H1 (cell line): Measurements from ENCODE around the gene SSTR3. TPM values are rescaled to one million over a fixed set of nuclear protein-coding genes. Genes with fewer than 3 reads are reported as not detected.

Experiments
- CTCF ChIA-PET: fragments of 300-600 bp; sonication (Branson Sonifier 250); formaldehyde crosslinking; loops from one replicate; lab custom pipeline; 2021; ENCODE audit not compliant: partially characterized antibody; lab: Charles Lee
- POLR2A ChIA-PET: fragments of 300-600 bp; sonication (Branson Sonifier 250); formaldehyde crosslinking; loops from one replicate; lab custom pipeline; 2021; ENCODE audit warnings: inconsistent platforms; ENCODE audit not compliant: partially characterized antibody; lab: Charles Lee
- DNase-seq, 2 experiments: peaks; one replicate each; pipeline versions ENCODE4 v3.0.0 to v3.0.0-alpha.2; 2010 to 2022; ENCODE audit warnings: low spot score in 2 of 2, low read depth in 1 of 2, mixed read lengths in 1 of 2
- FAIRE-seq: peaks from 2 replicates; lab custom pipeline; 2011; peaks lifted over from hg19 to GRCh38; lab: Jason Lieb, UNC
- H2AFZ ChIP-seq: 2 replicates; pipeline ENCODE4 v1.8.1; 2012; ENCODE audit warnings: low read length, inconsistent platforms
- H2AK5ac ChIP-seq: 2 replicates; pipeline ENCODE4 v1.6.1; 2013; ENCODE audit warnings: low read depth, low read length
- H2BK120ac ChIP-seq: replicated peaks from 2 replicates; pipeline ENCODE3; 2013; ENCODE audit warnings: low read depth, low read length, inconsistent platforms
- H2BK12ac ChIP-seq: 2 replicates; pipeline ENCODE4 v1.6.1; 2013; ENCODE audit warnings: low read depth, low read length
- H2BK15ac ChIP-seq: 2 replicates; pipeline ENCODE4 v1.6.1; 2013; ENCODE audit warnings: low read length
- H2BK20ac ChIP-seq: 2 replicates; pipeline ENCODE4 v1.6.1; 2013; ENCODE audit warnings: low read length
- H2BK5ac ChIP-seq: 2 replicates; pipeline ENCODE4 v1.6.1; 2013; ENCODE audit warnings: low read depth, low read length
- H3K14ac ChIP-seq: 2 replicates; pipeline ENCODE4 v1.6.1; 2013; ENCODE audit warnings: inconsistent platforms; ENCODE audit not compliant: insufficient read length
- H3K18ac ChIP-seq: 2 replicates; pipeline ENCODE4 v1.6.1; 2013; ENCODE audit warnings: low read length; ENCODE audit errors: extremely low read depth
- H3K23ac ChIP-seq: 2 replicates; pipeline ENCODE4 v1.6.1; 2013; ENCODE audit warnings: inconsistent platforms; ENCODE audit not compliant: insufficient read length
- H3K23me2 ChIP-seq: 2 replicates; pipeline ENCODE4 v1.6.1; 2013; ENCODE audit warnings: low read depth, low read length
- H3K27ac ChIP-seq: 2 replicates; pipeline ENCODE4 v1.6.1; 2011; ENCODE audit warnings: low read depth, low read length, inconsistent platforms
- H3K27me3 ChIP-seq, 4 experiments: replicated peaks in 1 of 4; 1 replicate in 1 of 4; 2 replicates in 3 of 4; pipeline versions ENCODE4 v1.6.1 to v1.8.1; 2011 to 2013; ENCODE audit warnings: low read length in 3 of 4, mild to moderate bottlenecking in 3 of 4, inconsistent platforms in 2 of 4, mixed read lengths in 2 of 4, moderate library complexity in 1 of 4; ENCODE audit not compliant: control insufficient read depth in 3 of 4, insufficient read depth in 3 of 4; ENCODE audit errors: extremely low read depth in 1 of 4
- H3K36me3 ChIP-seq, 4 experiments: 2 replicates each; pipeline versions ENCODE4 v1.6.1 to v1.8.1; 2011 to 2013; ENCODE audit warnings: mild to moderate bottlenecking in 4 of 4, low read length in 3 of 4, moderate library complexity in 2 of 4, control low read depth in 1 of 4, inconsistent platforms in 1 of 4; ENCODE audit not compliant: insufficient read depth in 4 of 4, control insufficient read depth in 2 of 4
- H3K4ac ChIP-seq: replicated peaks from 2 replicates; pipeline ENCODE3; 2013; ENCODE audit warnings: low read length, low read depth, mixed read lengths, inconsistent platforms; ENCODE audit not compliant: insufficient read length
- H3K4me1 ChIP-seq, 4 experiments: replicated peaks in 1 of 4; 1 replicate in 1 of 4; 2 replicates in 3 of 4; pipeline versions ENCODE4 v1.6.1 to v1.8.1; 2011 to 2013; ENCODE audit warnings: low read length in 3 of 4, inconsistent platforms in 2 of 4, mixed read lengths in 1 of 4; ENCODE audit not compliant: insufficient read depth in 4 of 4, control insufficient read depth in 3 of 4
- H3K4me2 ChIP-seq, 2 experiments: 2 replicates each; pipeline versions ENCODE4 v1.6.1 to v1.8.1; 2011 to 2013; ENCODE audit warnings: low read depth in 2 of 2, low read length in 2 of 2, control low read depth in 1 of 2, inconsistent platforms in 1 of 2, mild to moderate bottlenecking in 1 of 2; ENCODE audit not compliant: insufficient read depth in 1 of 2
- H3K4me3 ChIP-seq, 4 experiments: fragments of 200-600, 300-600 bp in 1 of 4; sonication (generic), shearing (Covaris generic), sonication (Bioruptor Twin) in 1 of 4; 2 replicates each; pipeline versions ENCODE4 v1.5.1 to v1.8.1; 2011 to 2016; ENCODE audit warnings: low read length in 4 of 4, low read depth in 3 of 4, control low read depth in 2 of 4, inconsistent platforms in 2 of 4, mild to moderate bottlenecking in 2 of 4, mixed read lengths in 1 of 4, moderate library complexity in 1 of 4; ENCODE audit not compliant: insufficient read depth in 2 of 4; ENCODE audit errors: extremely low read depth in 1 of 4
- H3K56ac ChIP-seq: replicated peaks from 2 replicates; pipeline ENCODE3; 2013; ENCODE audit warnings: low read depth, mild to moderate bottlenecking, mixed read lengths, low read length, inconsistent platforms; ENCODE audit not compliant: insufficient read length
- H3K79me1 ChIP-seq: 2 replicates; pipeline ENCODE4 v1.6.1; 2013; ENCODE audit warnings: low read depth, low read length, control low read depth
- H3K79me2 ChIP-seq, 2 experiments: 2 replicates each; pipeline versions ENCODE4 v1.6.1 to v1.8.1; 2012 to 2013; ENCODE audit warnings: low read length in 2 of 2, mild to moderate bottlenecking in 2 of 2, inconsistent platforms in 1 of 2; ENCODE audit not compliant: insufficient read depth in 2 of 2, control insufficient read depth in 1 of 2
- H3K9ac ChIP-seq, 4 experiments: replicated peaks in 1 of 4; 1 replicate in 1 of 4; 2 replicates in 3 of 4; pipeline versions ENCODE4 v1.6.1 to v1.8.1; 2011 to 2013; ENCODE audit warnings: low read depth in 3 of 4, low read length in 3 of 4, control low read depth in 2 of 4, mild to moderate bottlenecking in 2 of 4, moderate library complexity in 2 of 4, inconsistent platforms in 1 of 4; ENCODE audit errors: extremely low read depth in 1 of 4
- H3K9me3 ChIP-seq, 2 experiments: 2 replicates each; pipeline versions ENCODE4 v1.6.1 to v1.8.1; 2012 to 2013; ENCODE audit warnings: mild to moderate bottlenecking in 2 of 2, moderate library complexity in 2 of 2, control low read depth in 1 of 2, inconsistent platforms in 1 of 2, low read depth in 1 of 2, low read length in 1 of 2, mixed read lengths in 1 of 2; ENCODE audit not compliant: insufficient read depth in 2 of 2
- H4K20me1 ChIP-seq, 2 experiments: replicated peaks in 1 of 2; 2 replicates each; pipeline versions ENCODE3 to v1.8.1; 2011 to 2013; ENCODE audit warnings: inconsistent platforms in 2 of 2, low read length in 2 of 2, mild to moderate bottlenecking in 1 of 2; ENCODE audit not compliant: insufficient read depth in 2 of 2, control insufficient read depth in 1 of 2
- H4K5ac ChIP-seq: 2 replicates; pipeline ENCODE4 v1.6.1; 2013; ENCODE audit warnings: low read length, low read depth, mixed read lengths, inconsistent platforms; ENCODE audit not compliant: insufficient read length
- H4K8ac ChIP-seq: 2 replicates; pipeline ENCODE4 v1.8.0; 2013; ENCODE audit warnings: mild to moderate bottlenecking, moderate library complexity, low read length, inconsistent platforms; ENCODE audit not compliant: insufficient read depth; ENCODE audit errors: extremely low read depth
- H4K91ac ChIP-seq: replicated peaks from 2 replicates; pipeline ENCODE3; 2013; ENCODE audit warnings: low read length, mixed read lengths, inconsistent platforms; ENCODE audit not compliant: insufficient read length
- CHD1 ChIP-seq: IDR thresholded peaks from 2 replicates; pipeline ENCODE4 v1.6.1; 2012; ENCODE audit warnings: low read depth, low read length, improper control_type of control experiment
- HDAC6 ChIP-seq: IDR thresholded peaks from one replicate; pipeline ENCODE4 v1.7.1; 2012; ENCODE audit warnings: low read depth, mild to moderate bottlenecking, inconsistent platforms, low read length, moderate library complexity
- KDM4A ChIP-seq: IDR thresholded peaks from one replicate; pipeline ENCODE4 v1.7.1; 2012; ENCODE audit warnings: low read depth, mild to moderate bottlenecking, moderate library complexity, low read length, inconsistent platforms; ENCODE audit not compliant: severe bottlenecking
- NANOG ChIP-seq: IDR thresholded peaks from 2 replicates; pipeline ENCODE4 v1.6.1; 2011; ENCODE audit warnings: low read length, low read depth, mild to moderate bottlenecking, inconsistent platforms; ENCODE audit not compliant: insufficient read depth, poor library complexity, severe bottlenecking
- RFX5 ChIP-seq: IDR thresholded peaks from 2 replicates; pipeline ENCODE4 v1.6.1; 2011; ENCODE audit warnings: low read depth, low read length, improper control_type of control experiment, borderline replicate concordance
- SIRT6 ChIP-seq: IDR thresholded peaks from one replicate; pipeline ENCODE4 v1.7.1; 2012; ENCODE audit warnings: low read length, inconsistent platforms
- WGBS, 2 experiments: shearing (Covaris generic) in 1 of 2; methylation state at CpG; one replicate each; pipeline versions ENCODE4 v1.1.6 to v1.1.7; 2013 to 2015; ENCODE audit warnings: low lambda C conversion rate in 2 of 2, mixed read lengths in 2 of 2, inconsistent platforms in 1 of 2, low coverage in 1 of 2, missing lambda C conversion rate in 1 of 2; ENCODE audit not compliant: insufficient replicate concordance in 2 of 2, insufficient coverage in 1 of 2, insufficient read length in 1 of 2; ENCODE audit errors: extremely low coverage in 1 of 2, missing lambda C conversion rate in 1 of 2; 5-methylcytosine and 5-hydroxymethylcytosine counted together
- polyA plus RNA-seq, 7 experiments: library from polyadenylated mRNA; depleted of rRNA in 3 of 7; stranded (reverse) in 5 of 7; unstranded in 2 of 7; fragments of >200 nt in 5 of 7; fragments of 200-250 nt in 2 of 7; gene quantifications; 1 replicate in 5 of 7; 2 replicates in 1 of 7; 4 replicates in 1 of 7; pipeline versions ENCODE4 v1.2.1 to v1.2.3, GENCODE V29; 2011 to 2013; ENCODE audit warnings: missing spikeins in 2 of 7, mixed read lengths in 2 of 7
- total RNA-seq: library from RNA; stranded (reverse); fragmentation: NEBNext Ultra II Directional; extraction: Animal tissue kit (Norgen Biotek cat#: 25700); gene quantifications from 2 replicates; pipeline ENCODE4 v1.2.1, GENCODE V29; 2021
- TF ChIP-seq, protein P1 (sequence below): IDR thresholded peaks from 2 replicates; pipeline ENCODE4 v1.6.1; 2012; ENCODE audit warnings: inconsistent platforms
- TF ChIP-seq, protein P2 (sequence below), 3 experiments: IDR thresholded peaks; 1 replicate in 2 of 3; 2 replicates in 1 of 3; pipeline versions ENCODE4 v1.5.1 to v1.6.1; 2011; ENCODE audit warnings: low read length in 3 of 3, mild to moderate bottlenecking in 3 of 3, inconsistent platforms in 2 of 3, low read depth in 1 of 3, moderate library complexity in 1 of 3; ENCODE audit not compliant: insufficient read depth in 1 of 3; ENCODE audit errors: control extremely low read depth in 1 of 3

Gene SSTR3
- total and polyA plus RNA-seq, 2 of the 8 experiments (the other 6 are each of a cell fraction or from before 2014, with no cell fraction given), result 0.22 to 0.77 TPM

DNA sequence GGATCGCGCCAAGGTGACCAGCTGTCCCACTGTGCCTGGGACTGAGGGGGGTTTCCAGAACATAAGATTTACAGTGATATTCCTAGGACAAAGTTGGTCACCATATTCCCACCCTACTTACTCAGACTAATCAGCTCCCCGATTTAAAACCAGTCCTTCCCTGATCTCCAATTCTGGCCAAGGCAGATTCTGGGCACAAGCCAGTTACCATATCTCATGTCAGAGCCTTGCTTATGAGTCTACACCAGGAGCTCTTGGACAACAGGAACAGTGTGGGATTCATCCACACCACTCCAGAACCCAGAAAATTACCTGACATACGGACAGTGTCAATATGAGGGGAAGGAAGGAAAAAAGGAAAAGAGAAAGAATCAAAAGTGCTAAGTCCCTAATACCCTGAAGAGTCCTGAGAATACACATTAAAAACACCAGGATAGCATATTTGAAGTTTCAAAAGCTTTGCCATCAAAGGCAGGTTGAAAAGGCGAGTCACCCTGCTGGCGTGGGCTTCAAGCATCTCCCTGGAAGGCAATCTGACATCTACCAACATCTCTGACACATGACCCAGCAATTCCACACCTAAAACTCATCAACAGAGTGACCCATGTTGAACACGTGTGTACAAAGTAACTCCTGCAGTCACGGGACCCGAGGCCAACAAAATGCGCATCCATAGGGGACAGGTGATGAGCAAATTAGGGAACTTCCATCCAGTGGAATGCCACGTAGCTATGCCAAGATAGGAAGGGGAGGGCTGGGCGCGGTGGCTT is 54.6 kb downstream of the SSTR3 start:
- WGBS, 2 experiments, result 93% methylated on average over 13 of the region's 13 CpGs; no CpG with 5 or more reads in 1 of the 2 experiments
- H3K79me2 ChIP-seq, result no peaks in the 10 kb centered on the region
- H3K9ac ChIP-seq, result no peak overlapping the region
- POLR2A ChIA-PET, result interaction anchor here (0.8 to 1.3 kb wide), 2 partner anchors 8 to 31 kb away, joined by 3 to 4 read pairs; no protein-coding TSS in a partner anchor
- no peak overlapping the region for H3K4ac ChIP-seq
- H4K20me1 ChIP-seq, result no peaks in the 10 kb centered on the region
- no peaks in the 10 kb centered on the region for H3K23me2 ChIP-seq
- no peak overlapping the region for H2BK20ac ChIP-seq
- H2BK120ac ChIP-seq, result no peak overlapping the region
- H2BK5ac ChIP-seq, result no peak overlapping the region
- no peaks in the 10 kb centered on the region; a peak in 1 of 7 replicates for H3K27me3 ChIP-seq
- H3K4me1 ChIP-seq, result peaks cover 0 to 2% (median 0%) of the 10 kb centered on the region in 4 experiments; a peak in 2 of 7 replicates
- H4K8ac ChIP-seq, result no peak overlapping the region
- H3K4me3 ChIP-seq, result no peak overlapping the region
- H3K36me3 ChIP-seq, result no peaks in the 10 kb centered on the region
- H3K4me2 ChIP-seq, result no peak overlapping the region
- H3K23ac ChIP-seq, result no peak overlapping the region
- peaks cover 5% of the 10 kb centered on the region in 2 experiments; a peak in 2 of 4 replicates for H3K9me3 ChIP-seq
- no peak overlapping the region for H2BK15ac ChIP-seq
- no peak overlapping the region for H4K91ac ChIP-seq
- FAIRE-seq (no peak), DNase-seq (no peak)
- no peak overlapping the region for H4K5ac ChIP-seq
- no peak overlapping the region for H2AK5ac ChIP-seq
- H3K18ac ChIP-seq, result no peak overlapping the region
- no peak overlapping the region for H2AFZ ChIP-seq
- H3K79me1 ChIP-seq, result no peaks in the 10 kb centered on the region
- H3K27ac ChIP-seq, result no peak overlapping the region
- CTCF ChIA-PET, result interaction anchor here (0.5 to 2.0 kb wide), 10 partner anchors 8 to 239 kb away, joined by 3 to 10 read pairs (median 3); no protein-coding TSS in a partner anchor
- H3K14ac ChIP-seq, result no peak overlapping the region
- H2BK12ac ChIP-seq, result no peak overlapping the region
- H3K56ac ChIP-seq, result no peak overlapping the region
- TF ChIP-seq CHD1 (no peak), SIRT6 (no peak), KDM4A (no peak), RFX5 (no peak), HDAC6 (no peak), NANOG (no peak)
- TF ChIP-seq, protein P1, sequence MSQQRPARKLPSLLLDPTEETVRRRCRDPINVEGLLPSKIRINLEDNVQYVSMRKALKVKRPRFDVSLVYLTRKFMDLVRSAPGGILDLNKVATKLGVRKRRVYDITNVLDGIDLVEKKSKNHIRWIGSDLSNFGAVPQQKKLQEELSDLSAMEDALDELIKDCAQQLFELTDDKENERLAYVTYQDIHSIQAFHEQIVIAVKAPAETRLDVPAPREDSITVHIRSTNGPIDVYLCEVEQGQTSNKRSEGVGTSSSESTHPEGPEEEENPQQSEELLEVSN, result no peak
- TF ChIP-seq, protein P2, sequence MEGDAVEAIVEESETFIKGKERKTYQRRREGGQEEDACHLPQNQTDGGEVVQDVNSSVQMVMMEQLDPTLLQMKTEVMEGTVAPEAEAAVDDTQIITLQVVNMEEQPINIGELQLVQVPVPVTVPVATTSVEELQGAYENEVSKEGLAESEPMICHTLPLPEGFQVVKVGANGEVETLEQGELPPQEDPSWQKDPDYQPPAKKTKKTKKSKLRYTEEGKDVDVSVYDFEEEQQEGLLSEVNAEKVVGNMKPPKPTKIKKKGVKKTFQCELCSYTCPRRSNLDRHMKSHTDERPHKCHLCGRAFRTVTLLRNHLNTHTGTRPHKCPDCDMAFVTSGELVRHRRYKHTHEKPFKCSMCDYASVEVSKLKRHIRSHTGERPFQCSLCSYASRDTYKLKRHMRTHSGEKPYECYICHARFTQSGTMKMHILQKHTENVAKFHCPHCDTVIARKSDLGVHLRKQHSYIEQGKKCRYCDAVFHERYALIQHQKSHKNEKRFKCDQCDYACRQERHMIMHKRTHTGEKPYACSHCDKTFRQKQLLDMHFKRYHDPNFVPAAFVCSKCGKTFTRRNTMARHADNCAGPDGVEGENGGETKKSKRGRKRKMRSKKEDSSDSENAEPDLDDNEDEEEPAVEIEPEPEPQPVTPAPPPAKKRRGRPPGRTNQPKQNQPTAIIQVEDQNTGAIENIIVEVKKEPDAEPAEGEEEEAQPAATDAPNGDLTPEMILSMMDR (IDR thresholded peaks at IDR 0.05; ENCODE audit: control extremely low read depth in 1 of 3, insufficient read depth in 1 of 3, low read depth in 1 of 3, low read length in 3 of 3), result no peak
